ENCODE measurements around the gene PCDH8. TPM values are rescaled to one million over a fixed set of nuclear protein-coding genes. Genes with fewer than 3 reads are reported as not detected.

Gene PCDH8
- total and polyA plus RNA-seq, 2 of the 13 experiments (the other 11 are each of a cell fraction or from before 2014, with no cell fraction given), result not detected

DNA sequence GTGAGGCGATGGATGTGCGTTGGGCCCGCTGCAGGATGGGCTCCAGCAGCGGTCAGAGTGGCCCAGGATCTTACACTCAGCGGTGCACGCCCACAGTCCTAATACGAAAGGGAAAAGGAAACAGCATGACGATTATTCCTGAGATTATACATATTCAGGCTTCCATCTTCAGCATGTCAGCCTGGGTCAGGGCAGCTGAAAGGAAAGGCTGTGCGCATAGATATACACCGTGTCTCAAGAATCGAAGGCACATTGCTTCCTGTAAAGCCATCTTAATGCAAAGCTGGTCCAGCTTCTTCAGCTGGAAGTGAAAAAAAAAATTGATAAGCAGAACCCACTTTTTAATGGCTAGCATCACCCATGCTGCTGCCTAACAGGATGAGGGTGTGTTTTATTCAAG, 3.6 kb downstream of the PCDH8 start (continued):
- TF ChIP-seq, protein P1, sequence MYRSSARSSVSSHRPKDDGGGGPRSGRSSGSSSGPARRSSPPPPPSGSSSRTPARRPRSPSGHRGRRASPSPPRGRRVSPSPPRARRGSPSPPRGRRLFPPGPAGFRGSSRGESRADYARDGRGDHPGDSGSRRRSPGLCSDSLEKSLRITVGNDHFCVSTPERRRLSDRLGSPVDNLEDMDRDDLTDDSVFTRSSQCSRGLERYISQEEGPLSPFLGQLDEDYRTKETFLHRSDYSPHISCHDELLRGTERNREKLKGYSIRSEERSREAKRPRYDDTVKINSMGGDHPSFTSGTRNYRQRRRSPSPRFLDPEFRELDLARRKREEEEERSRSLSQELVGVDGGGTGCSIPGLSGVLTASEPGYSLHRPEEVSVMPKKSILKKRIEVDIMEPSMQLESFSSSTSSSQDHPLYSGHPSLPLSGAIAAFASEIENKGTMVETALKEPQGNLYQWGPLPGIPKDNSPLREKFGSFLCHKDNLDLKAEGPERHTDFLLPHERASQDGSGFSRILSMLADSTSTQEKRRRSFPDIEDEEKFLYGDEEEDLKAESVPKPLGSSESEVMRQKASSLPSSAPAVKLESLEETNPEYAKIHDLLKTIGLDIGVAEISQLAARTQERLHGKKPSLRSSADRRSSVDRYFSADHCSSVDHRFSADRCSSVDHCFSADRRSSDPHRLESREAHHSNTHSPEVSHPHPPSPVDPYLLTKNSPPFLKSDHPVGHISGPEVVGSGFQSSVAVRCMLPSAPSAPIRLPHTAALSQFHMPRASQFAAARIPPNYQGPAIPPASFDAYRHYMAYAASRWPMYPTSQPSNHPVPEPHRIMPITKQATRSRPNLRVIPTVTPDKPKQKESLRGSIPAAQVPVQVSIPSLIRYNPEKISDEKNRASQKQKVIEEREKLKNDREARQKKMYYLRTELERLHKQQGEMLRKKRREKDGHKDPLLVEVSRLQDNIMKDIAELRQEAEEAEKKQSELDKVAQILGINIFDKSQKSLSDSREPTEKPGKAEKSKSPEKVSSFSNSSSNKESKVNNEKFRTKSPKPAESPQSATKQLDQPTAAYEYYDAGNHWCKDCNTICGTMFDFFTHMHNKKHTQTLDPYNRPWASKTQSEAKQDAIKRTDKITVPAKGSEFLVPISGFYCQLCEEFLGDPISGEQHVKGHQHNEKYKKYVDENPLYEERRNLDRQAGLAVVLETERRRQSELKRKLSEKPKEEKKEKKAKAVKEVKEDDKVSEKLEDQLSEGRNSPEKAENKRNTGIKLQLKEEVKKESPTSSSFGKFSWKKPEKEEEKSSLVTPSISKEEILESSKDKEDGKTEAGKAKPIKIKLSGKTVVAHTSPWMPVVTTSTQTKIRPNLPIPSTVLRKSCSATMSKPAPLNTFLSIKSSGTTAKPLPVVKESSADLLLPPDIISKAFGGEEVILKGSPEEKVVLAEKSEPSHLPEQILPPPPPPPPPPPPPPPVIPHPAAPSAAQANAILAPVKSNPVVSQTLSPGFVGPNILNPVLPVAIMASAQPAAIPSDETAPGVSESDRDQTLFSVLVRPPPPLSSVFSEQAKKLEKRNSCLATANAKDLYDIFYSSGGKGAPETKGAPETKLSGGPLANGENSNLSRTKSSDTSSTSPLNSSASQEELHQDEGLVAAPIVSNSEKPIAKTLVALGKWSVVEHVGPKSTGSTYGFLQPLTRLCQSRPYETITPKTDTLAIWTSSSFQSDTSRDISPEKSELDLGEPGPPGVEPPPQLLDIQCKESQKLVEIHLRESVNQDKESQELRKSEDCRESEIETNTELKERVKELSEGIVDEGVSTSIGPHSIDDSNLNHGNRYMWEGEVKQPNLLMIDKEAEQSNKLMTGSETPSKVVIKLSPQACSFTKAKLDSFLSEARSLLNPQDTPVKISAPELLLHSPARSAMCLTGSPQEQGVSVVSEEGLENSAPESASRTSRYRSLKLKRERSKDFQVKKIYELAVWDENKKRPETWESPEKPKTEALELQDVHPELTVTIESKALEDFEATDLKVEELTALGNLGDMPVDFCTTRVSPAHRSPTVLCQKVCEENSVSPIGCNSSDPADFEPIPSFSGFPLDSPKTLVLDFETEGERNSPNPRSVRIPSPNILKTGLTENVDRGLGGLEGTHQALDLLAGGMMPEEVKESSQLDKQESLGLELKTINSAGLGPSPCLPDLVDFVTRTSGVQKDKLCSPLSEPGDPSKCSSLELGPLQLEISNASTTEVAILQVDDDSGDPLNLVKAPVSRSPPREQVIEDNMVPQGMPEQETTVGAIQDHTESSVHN (CRISPR knock-in tag; IDR thresholded peaks at IDR 0.05), result no peak
- TF ChIP-seq NCOR1 (IDR thresholded peaks at IDR 0.05; ENCODE audit: borderline replicate concordance, low read length) (no peak), ZNF589 (CRISPR knock-in tag; conservative IDR thresholded peaks at IDR 0.05) (no peak), TGIF2 (CRISPR knock-in tag; IDR thresholded peaks at IDR 0.05) (no peak), ELF1 (CRISPR knock-in tag; IDR thresholded peaks at IDR 0.05) (no peak), STAG1 (CRISPR knock-in tag; IDR thresholded peaks at IDR 0.05) (no peak)
